PC-9 (cell line): ENCODE measurements around the gene MR1.

ENCODE experiments used
- EZH2 ChIP-seq: fragments of 200-600 bp; sonication (generic); IDR thresholded peaks from 2 replicates; pipeline ENCODE4 v1.8.0; 2017; ENCODE audit warnings: antibody characterized with exemption, low read depth
- TF ChIP-seq, protein P1 (sequence below): fragments of 200-600 bp; sonication (generic); conservative IDR thresholded peaks from 2 replicates; pipeline ENCODE4 v1.6.1; 2017; ENCODE audit warnings: mixed run types, antibody characterized with exemption, mild to moderate bottlenecking, moderate library complexity

DNA sequence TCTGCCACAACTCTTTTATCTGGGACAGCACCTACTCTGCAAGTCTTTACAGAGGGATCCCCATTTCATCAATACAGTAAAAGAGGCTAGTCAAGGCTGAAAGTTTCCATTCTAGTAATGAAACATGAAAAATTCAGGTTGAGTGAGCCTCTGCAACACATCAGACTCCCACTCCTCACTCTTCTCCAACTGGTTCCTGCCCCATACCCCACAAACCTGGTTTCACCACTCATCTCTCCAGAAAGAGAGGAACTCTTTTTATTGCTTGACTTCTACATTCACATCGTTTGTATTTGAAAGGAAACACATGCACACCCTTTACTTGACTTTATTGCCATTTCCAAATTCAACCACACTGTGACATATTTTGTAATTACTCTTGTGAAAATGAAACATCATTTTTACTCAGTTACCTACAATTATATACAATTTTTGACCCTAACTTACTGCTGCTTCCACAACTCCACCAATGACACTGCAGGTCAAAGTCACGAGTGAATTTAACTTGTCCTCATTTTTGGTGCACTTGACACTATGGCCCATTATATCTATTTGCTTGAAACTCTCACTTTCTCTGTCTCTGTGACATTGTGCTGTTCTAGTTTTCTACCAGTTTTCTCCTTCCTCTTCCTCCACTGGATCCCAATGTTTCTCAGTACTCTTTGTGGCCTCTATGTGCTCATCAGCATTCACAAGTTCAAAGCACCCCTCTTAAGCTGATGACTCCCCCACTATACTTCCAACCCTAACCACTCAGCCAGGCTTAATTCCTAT lies 19.1 kb upstream of the MR1 start:
- TF ChIP-seq, protein P1, sequence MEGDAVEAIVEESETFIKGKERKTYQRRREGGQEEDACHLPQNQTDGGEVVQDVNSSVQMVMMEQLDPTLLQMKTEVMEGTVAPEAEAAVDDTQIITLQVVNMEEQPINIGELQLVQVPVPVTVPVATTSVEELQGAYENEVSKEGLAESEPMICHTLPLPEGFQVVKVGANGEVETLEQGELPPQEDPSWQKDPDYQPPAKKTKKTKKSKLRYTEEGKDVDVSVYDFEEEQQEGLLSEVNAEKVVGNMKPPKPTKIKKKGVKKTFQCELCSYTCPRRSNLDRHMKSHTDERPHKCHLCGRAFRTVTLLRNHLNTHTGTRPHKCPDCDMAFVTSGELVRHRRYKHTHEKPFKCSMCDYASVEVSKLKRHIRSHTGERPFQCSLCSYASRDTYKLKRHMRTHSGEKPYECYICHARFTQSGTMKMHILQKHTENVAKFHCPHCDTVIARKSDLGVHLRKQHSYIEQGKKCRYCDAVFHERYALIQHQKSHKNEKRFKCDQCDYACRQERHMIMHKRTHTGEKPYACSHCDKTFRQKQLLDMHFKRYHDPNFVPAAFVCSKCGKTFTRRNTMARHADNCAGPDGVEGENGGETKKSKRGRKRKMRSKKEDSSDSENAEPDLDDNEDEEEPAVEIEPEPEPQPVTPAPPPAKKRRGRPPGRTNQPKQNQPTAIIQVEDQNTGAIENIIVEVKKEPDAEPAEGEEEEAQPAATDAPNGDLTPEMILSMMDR: no peak
- TF ChIP-seq EZH2: no peak
